Measurements from ENCODE around the gene ATP6AP2.

DNA sequence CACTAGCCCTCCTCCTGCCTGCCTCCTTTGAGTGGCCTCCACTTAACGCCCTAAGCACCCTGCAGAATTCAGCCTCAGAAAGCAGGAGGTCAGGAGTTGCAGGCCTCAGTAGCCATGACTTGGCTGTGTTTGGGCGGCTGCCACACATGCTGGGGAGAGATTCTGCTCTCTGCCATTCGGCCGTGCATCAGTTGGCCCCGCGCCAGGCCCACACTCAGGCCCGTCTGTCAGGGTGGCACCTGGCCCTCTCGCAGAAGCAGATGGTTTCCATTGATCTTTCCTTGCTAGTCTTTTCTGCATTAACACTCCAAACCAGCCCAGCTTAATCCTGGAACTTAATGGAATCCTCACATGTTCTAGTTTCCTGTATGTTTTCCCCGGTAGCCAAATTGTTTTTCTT, 30.7 kb upstream of the ATP6AP2 start:
- TF ChIP-seq, protein P1, sequence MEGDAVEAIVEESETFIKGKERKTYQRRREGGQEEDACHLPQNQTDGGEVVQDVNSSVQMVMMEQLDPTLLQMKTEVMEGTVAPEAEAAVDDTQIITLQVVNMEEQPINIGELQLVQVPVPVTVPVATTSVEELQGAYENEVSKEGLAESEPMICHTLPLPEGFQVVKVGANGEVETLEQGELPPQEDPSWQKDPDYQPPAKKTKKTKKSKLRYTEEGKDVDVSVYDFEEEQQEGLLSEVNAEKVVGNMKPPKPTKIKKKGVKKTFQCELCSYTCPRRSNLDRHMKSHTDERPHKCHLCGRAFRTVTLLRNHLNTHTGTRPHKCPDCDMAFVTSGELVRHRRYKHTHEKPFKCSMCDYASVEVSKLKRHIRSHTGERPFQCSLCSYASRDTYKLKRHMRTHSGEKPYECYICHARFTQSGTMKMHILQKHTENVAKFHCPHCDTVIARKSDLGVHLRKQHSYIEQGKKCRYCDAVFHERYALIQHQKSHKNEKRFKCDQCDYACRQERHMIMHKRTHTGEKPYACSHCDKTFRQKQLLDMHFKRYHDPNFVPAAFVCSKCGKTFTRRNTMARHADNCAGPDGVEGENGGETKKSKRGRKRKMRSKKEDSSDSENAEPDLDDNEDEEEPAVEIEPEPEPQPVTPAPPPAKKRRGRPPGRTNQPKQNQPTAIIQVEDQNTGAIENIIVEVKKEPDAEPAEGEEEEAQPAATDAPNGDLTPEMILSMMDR (IDR thresholded peaks at IDR 0.05), result no peak
- no peak for TF ChIP-seq EZH2 (IDR thresholded peaks at IDR 0.05; ENCODE audit: borderline replicate concordance, insufficient read depth, low read depth, low read length, poor library complexity, severe bottlenecking)

All from B cell (primary cell).